Activated CD8-positive, alpha-beta memory T cell treated with anti-CD3 and anti-CD28 coated beads, Interleukin-2, amount 50 U/mL, for 24 hours (primary cell): ENCODE data around the gene ZC3H7B.
"Not testable (repeated sequence)": the region's sequence is repeated elsewhere in the genome, so short reads cannot be mapped to it uniquely, and the experiment has no call there.

ENCODE experiments used
- DNase-seq: peaks from one replicate; pipeline ENCODE4 v3.0.0-alpha.2; 2020; ENCODE audit errors: extremely low read depth

The ZC3H7B gene

GRCh38 chr22:41285820-41286638, 15.3 kb upstream of the ZC3H7B start, which contains the start of gene RANGAP1:
Gene RANGAP1, minus strand, starts transcription at chr22:41286187. Its CDS starts 5,143 bp downstream, at chr22:41281044.
- peak; percentile 92 for DNase-seq

- DNase-seq, result no peak
These were observed 14.7 kb upstream of the ZC3H7B start for GRCh38 chr22:41286639-41287091.

- no peak for DNase-seq
These were observed 12.9 kb upstream of the ZC3H7B start for GRCh38 chr22:41288245-41288946.

- no peak for DNase-seq
These were observed 11.7 kb upstream of the ZC3H7B start for GRCh38 chr22:41289671-41290070.

- no peak for DNase-seq
These were observed 10.8 kb upstream of the ZC3H7B start for GRCh38 chr22:41290262-41291221.

- not testable (repeated sequence) for DNase-seq
These were observed 6.5 kb upstream of the ZC3H7B start for GRCh38 chr22:41294816-41295215.

- no peak for DNase-seq
These were observed 4.3 kb upstream of the ZC3H7B start for GRCh38 chr22:41296826-41297667.

GRCh38 chr22:41300661-41301060, 664 bp upstream of the ZC3H7B start:
- DNase-seq, result no peak

GRCh38 chr22:41302021-41302767, 869 bp downstream of the ZC3H7B start:
- no peak for DNase-seq

GRCh38 chr22:41302811-41303210, 1.5 kb downstream of the ZC3H7B start:
- no peak for DNase-seq

GRCh38 chr22:41305646-41306045, 4.3 kb downstream of the ZC3H7B start:
- no peak for DNase-seq

- DNase-seq, result no peak
These were observed 6.7 kb downstream of the ZC3H7B start for GRCh38 chr22:41308054-41308453.

- no peak for DNase-seq
These were observed 7.2 kb downstream of the ZC3H7B start for GRCh38 chr22:41308544-41308947.

GRCh38 chr22:41310336-41310735, 9.0 kb downstream of the ZC3H7B start:
- no peak for DNase-seq

GRCh38 chr22:41311487-41311886, 10.2 kb downstream of the ZC3H7B start:
- no peak for DNase-seq

- no peak for DNase-seq
These were observed 13.5 kb downstream of the ZC3H7B start for GRCh38 chr22:41314821-41315220.

GRCh38 chr22:41315586-41315985, 14.3 kb downstream of the ZC3H7B start:
- no peak for DNase-seq

GRCh38 chr22:41320416-41321240, 19.3 kb downstream of the ZC3H7B start:
- no peak for DNase-seq

GRCh38 chr22:41324821-41325528, 23.6 kb downstream of the ZC3H7B start:
- DNase-seq, result no peak
